Thoracic aorta (tissue), 2 donors: ENCODE measurements around the gene KLHDC10. TPM values are rescaled to one million over a fixed set of nuclear protein-coding genes. Genes with fewer than 3 reads are reported as not detected.

Experiments used
- ATAC-seq: fragments of 150-250 bp; one replicate; pipeline ENCODE4 v1.8.0; 2017; ENCODE audit warnings: low read depth; ENCODE audit not compliant: insufficient number of reproducible peaks, low FRiP score
- DNase-seq: peaks from one replicate; pipeline ENCODE4 v3.0.0-alpha.2; 2020; ENCODE audit warnings: low spot score
- H3K27ac ChIP-seq, 2 donors: fragments of 200-600 bp; sonication (generic); 1 replicate in 1 of 2; 2 replicates in 1 of 2; pipeline ENCODE4 v1.5.1; 2016; ENCODE audit warnings: mild to moderate bottlenecking in 2 of 2, moderate library complexity in 2 of 2
- H3K27me3 ChIP-seq: fragments of 200-600 bp; sonication (generic); replicated peaks from 2 replicates; pipeline ENCODE4 v1.6.0; 2016; ENCODE audit warnings: mild to moderate bottlenecking; ENCODE audit not compliant: insufficient read depth
- H3K36me3 ChIP-seq: fragments of 200-600 bp; sonication (generic); one replicate; pipeline ENCODE4 v1.5.1; 2016
- H3K4me1 ChIP-seq, 2 donors: fragments of 200-600 bp; sonication (generic); 1 replicate in 1 of 2; 2 replicates in 1 of 2; pipeline versions ENCODE4 v1.5.1 to v1.6.0; 2016; ENCODE audit warnings: low read depth in 2 of 2, mild to moderate bottlenecking in 1 of 2; ENCODE audit not compliant: control insufficient read depth in 1 of 2
- H3K4me3 ChIP-seq: fragments of 200-600 bp; sonication (generic); 2 replicates; pipeline ENCODE4 v1.5.1; 2016; ENCODE audit warnings: mild to moderate bottlenecking
- H3K9me3 ChIP-seq: fragments of 200-600 bp; sonication (generic); 2 replicates; pipeline ENCODE4 v1.5.1; 2016
- CTCF ChIP-seq: fragments of 200-600 bp; sonication (generic); IDR thresholded peaks from one replicate; pipeline ENCODE4 v1.5.1; 2019; ENCODE audit warnings: antibody characterized with exemption
- total RNA-seq, 2 donors: library from RNA; depleted of rRNA; stranded (reverse); fragments of >200 nt; gene quantifications; one replicate each; pipeline versions ENCODE4 v1.1.0 to v1.2.3, GENCODE V29; 2016

The KLHDC10 gene
- total RNA-seq, 2 donors from 2014 or later = 24.3 to 26.7 TPM

GRCh38 chr7:130024390-130024789 is 45.9 kb upstream of the KLHDC10 start:
- TF ChIP-seq CTCF = no peak
- Histone ChIP-seq H3K4me1 (no peaks in the 10 kb centered on the region), H3K9me3 (no peaks in the 10 kb centered on the region), H3K27ac (no peak overlapping the region), H3K27me3 (no peaks in the 10 kb centered on the region), H3K36me3 (peaks cover 50% of the 10 kb centered on the region), H3K4me3 (no peak overlapping the region)
- ATAC-seq (no peak), DNase-seq (no peak)

DNA sequence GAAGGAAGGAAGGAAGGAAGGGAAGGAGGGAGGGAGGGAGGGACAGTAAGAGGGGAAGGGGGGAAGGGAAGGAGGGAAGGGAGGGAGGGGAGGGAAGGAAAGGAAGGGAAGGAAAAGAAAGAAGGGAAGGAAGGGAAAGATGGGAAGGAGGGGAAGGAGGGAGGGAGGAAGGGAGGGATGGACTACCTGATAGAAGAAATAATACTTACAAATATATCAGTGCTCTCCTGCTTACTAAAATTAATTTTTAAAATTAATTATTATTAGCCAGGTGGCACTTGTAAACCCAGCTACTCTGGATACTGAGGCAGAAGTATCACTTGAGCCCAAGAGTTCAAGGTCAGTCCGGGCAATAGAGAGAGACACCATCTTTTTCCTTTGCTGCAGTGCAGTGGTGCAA is 37.6 kb upstream of the KLHDC10 start:
- Histone ChIP-seq H3K4me1 (no peaks in the 10 kb centered on the region), H3K4me3 (no peak overlapping the region), H3K36me3 (peaks cover 30% of the 10 kb centered on the region), H3K27ac (no peak overlapping the region), H3K9me3 (no peaks in the 10 kb centered on the region), H3K27me3 (no peaks in the 10 kb centered on the region)
- ATAC-seq = no peak
- TF ChIP-seq CTCF = no peak
- DNase-seq = no peak

- Histone ChIP-seq H3K4me1 (no peaks in the 10 kb centered on the region), H3K4me3 (no peak overlapping the region), H3K9me3 (no peaks in the 10 kb centered on the region), H3K36me3 (peaks cover 24% of the 10 kb centered on the region), H3K27me3 (no peaks in the 10 kb centered on the region), H3K27ac (no peak overlapping the region)
- TF ChIP-seq CTCF = no peak
- DNase-seq (no peak), ATAC-seq (no peak)
These were observed 32.6 kb upstream of the KLHDC10 start for GRCh38 chr7:130037703-130038102.

DNA sequence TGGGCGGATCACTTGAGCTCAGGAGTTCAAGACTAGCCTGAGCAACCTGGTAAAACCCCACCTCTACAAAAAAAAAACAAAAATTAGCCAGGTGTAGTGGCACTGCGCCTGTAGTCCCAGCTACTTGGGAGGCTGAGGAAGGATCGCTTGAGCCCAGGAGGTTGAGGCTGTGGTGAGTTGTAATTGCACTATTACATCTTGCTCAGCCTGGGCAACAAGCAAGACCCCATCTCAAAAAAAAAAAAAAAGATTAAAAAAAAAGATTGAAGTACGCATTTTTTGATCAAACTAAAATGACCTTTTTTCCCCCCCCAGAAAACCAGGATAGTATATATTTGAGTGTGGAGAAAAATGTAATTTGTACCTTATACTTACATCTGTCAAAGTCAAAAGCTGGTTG is 29.8 kb upstream of the KLHDC10 start:
- Histone ChIP-seq H3K9me3 (no peaks in the 10 kb centered on the region), H3K36me3 (peaks cover 22% of the 10 kb centered on the region), H3K27me3 (no peaks in the 10 kb centered on the region), H3K4me3 (no peak overlapping the region), H3K4me1 (no peaks in the 10 kb centered on the region), H3K27ac (no peak overlapping the region)
- no peak for DNase-seq
- ATAC-seq = no peak
- TF ChIP-seq CTCF = no peak

DNA sequence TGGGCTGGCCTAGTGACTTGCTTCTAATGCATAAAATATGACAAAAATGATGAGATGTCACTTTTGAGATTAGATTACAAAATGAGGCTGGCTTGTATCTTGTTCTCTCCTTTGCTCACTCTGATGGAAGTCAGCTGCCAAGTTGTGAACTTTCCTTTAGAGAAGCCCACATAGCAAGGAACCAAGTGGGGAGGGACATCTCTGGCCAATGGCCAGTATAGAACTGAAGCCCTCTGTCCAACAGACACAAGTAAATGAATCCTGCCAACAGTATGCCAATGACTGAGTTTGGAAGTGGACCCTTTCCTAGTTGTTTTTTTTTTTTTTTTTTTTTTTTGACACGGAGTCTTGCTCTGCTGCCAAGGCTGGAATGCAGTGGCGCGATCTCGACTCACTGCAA is 22.5 kb upstream of the KLHDC10 start:
- H3K9me3 ChIP-seq = no peaks in the 10 kb centered on the region
- H3K27ac ChIP-seq = no peak overlapping the region
- no peak overlapping the region for H3K4me3 ChIP-seq
- TF ChIP-seq CTCF = no peak
- H3K27me3 ChIP-seq = no peaks in the 10 kb centered on the region
- H3K36me3 ChIP-seq = peaks cover 18% of the 10 kb centered on the region
- ATAC-seq (no peak), DNase-seq (no peak)
- H3K4me1 ChIP-seq = peaks cover 0 to 12% of the 10 kb centered on the region in 2 donors
